WTC11 (cell line): ENCODE data around the gene C1orf159. TPM values are rescaled to one million over a fixed set of nuclear protein-coding genes. Genes with fewer than 3 reads are reported as not detected.

Experiments used
- ATAC-seq: fragments of 200-7000 bp; cut with Tn5 transposase; 2 replicates; pipeline ENCODE4 v1.10.0; 2021; ENCODE audit warnings: mild to moderate bottlenecking, moderate library complexity
- CTCF ChIA-PET: fragments of 300-600 bp; sonication (Branson Sonifier 250); formaldehyde crosslinking; loops from one replicate; lab custom pipeline; 2021; ENCODE audit warnings: antibody characterized with exemption; lab: Charles Lee
- POLR2A ChIA-PET: fragments of 350-600 bp; sonication (Branson Sonifier 250); formaldehyde crosslinking; loops from one replicate; lab custom pipeline; 2021; ENCODE audit warnings: antibody characterized with exemption; lab: Charles Lee
- DNase-seq: peaks from one replicate; pipeline ENCODE4 v3.0.0; 2021; ENCODE audit warnings: low spot score
- H3K27ac Mint-ChIP-seq: 2 replicates; pipeline ENCODE4 v1.8.0; 2021; ENCODE audit warnings: mixed read lengths
- H3K27me3 Mint-ChIP-seq: 2 replicates; pipeline ENCODE4 v1.8.0; 2021; ENCODE audit warnings: low read depth, mild to moderate bottlenecking, moderate library complexity, mixed read lengths
- H3K36me3 Mint-ChIP-seq: 2 replicates; pipeline ENCODE4 v1.8.0; 2021; ENCODE audit warnings: mixed read lengths
- H3K4me1 Mint-ChIP-seq: 2 replicates; pipeline ENCODE4 v1.8.0; 2022; ENCODE audit warnings: mixed read lengths
- H3K4me3 Mint-ChIP-seq: 2 replicates; pipeline ENCODE4 v1.8.0; 2021; ENCODE audit warnings: mild to moderate bottlenecking, moderate library complexity, mixed read lengths
- H3K9me3 Mint-ChIP-seq: 2 replicates; pipeline ENCODE4 v1.8.0; 2021; ENCODE audit warnings: mixed read lengths
- AFF4 ChIP-seq: sonication (generic); formaldehyde crosslinking; IDR thresholded peaks from 2 replicates; pipeline ENCODE4 v1.8.1; 2023; ENCODE audit warnings: mild to moderate bottlenecking, missing genetic modification reagents, borderline replicate concordance
- ATF3 ChIP-seq: sonication (generic); formaldehyde crosslinking; conservative IDR thresholded peaks from 2 replicates; pipeline ENCODE4 v1.8.1; 2022; ENCODE audit warnings: mild to moderate bottlenecking, missing genetic modification reagents
- CBFB ChIP-seq: sonication (generic); formaldehyde crosslinking; IDR thresholded peaks from 2 replicates; pipeline ENCODE4 v1.8.1; 2022; ENCODE audit warnings: mild to moderate bottlenecking, low read depth, missing genetic modification reagents
- CTCF ChIP-seq: fragments of 200-600 bp; IDR thresholded peaks from 2 replicates; pipeline ENCODE4 v1.8.0; 2022; ENCODE audit warnings: antibody characterized with exemption
- FOXP4 ChIP-seq: sonication (generic); formaldehyde crosslinking; IDR thresholded peaks from 2 replicates; pipeline ENCODE4 v1.8.0; 2022; ENCODE audit warnings: mild to moderate bottlenecking, missing genetic modification reagents
- GRHL2 ChIP-seq: fragments of 250-450 bp; sonication (Bioruptor Pico); IDR thresholded peaks from 2 replicates; pipeline ENCODE4 v1.8.0; 2022; ENCODE audit warnings: mild to moderate bottlenecking, moderate library complexity; ENCODE audit not compliant: insufficient replicate concordance, severe bottlenecking
- IRF1 ChIP-seq: sonication (generic); formaldehyde crosslinking; IDR thresholded peaks from 2 replicates; pipeline ENCODE4 v1.8.0; 2023; ENCODE audit warnings: missing genetic modification reagents
- JUN ChIP-seq: sonication (generic); formaldehyde crosslinking; IDR thresholded peaks from 2 replicates; pipeline ENCODE4 v1.8.0; 2023; ENCODE audit warnings: mild to moderate bottlenecking, missing genetic modification reagents
- MXD4 ChIP-seq: fragments of 250-450 bp; sonication (Bioruptor Pico); IDR thresholded peaks from 2 replicates; pipeline ENCODE4 v1.8.0; 2021; ENCODE audit warnings: mild to moderate bottlenecking, moderate library complexity, borderline replicate concordance
- NFE2L1 ChIP-seq: sonication (generic); formaldehyde crosslinking; IDR thresholded peaks from 2 replicates; pipeline ENCODE4 v1.8.1; 2023; ENCODE audit warnings: missing genetic modification reagents
- NR1H2 ChIP-seq: sonication (generic); formaldehyde crosslinking; IDR thresholded peaks from 2 replicates; pipeline ENCODE4 v1.9.0; 2021; ENCODE audit warnings: mild to moderate bottlenecking, moderate library complexity, missing genetic modification reagents
- NR2C2 ChIP-seq: sonication (generic); formaldehyde crosslinking; IDR thresholded peaks from 2 replicates; pipeline ENCODE4 v1.8.0; 2022; ENCODE audit warnings: mild to moderate bottlenecking, missing genetic modification reagents
- SMAD3 ChIP-seq: sonication (generic); formaldehyde crosslinking; IDR thresholded peaks from 2 replicates; pipeline ENCODE4 v1.8.0; 2022; ENCODE audit warnings: missing genetic modification reagents, mild to moderate bottlenecking, borderline replicate concordance
- SOX15 ChIP-seq: fragments of 250-450 bp; sonication (Bioruptor Pico); IDR thresholded peaks from 2 replicates; pipeline ENCODE4 v1.9.0; 2021; ENCODE audit warnings: mild to moderate bottlenecking
- TEAD1 ChIP-seq: sonication (generic); formaldehyde crosslinking; IDR thresholded peaks from 2 replicates; pipeline ENCODE4 v1.8.0; 2022; ENCODE audit warnings: mild to moderate bottlenecking, missing genetic modification reagents
- ZBTB43 ChIP-seq: sonication (generic); formaldehyde crosslinking; IDR thresholded peaks from 2 replicates; pipeline ENCODE4 v1.8.1; 2023; ENCODE audit warnings: mild to moderate bottlenecking, missing genetic modification reagents
- ZNF219 ChIP-seq: sonication (generic); formaldehyde crosslinking; IDR thresholded peaks from 2 replicates; pipeline ENCODE4 v1.8.0; 2023; ENCODE audit warnings: missing genetic modification reagents, mild to moderate bottlenecking, borderline replicate concordance
- ZNF263 ChIP-seq: sonication (generic); formaldehyde crosslinking; IDR thresholded peaks from 2 replicates; pipeline ENCODE4 v1.8.1; 2022; ENCODE audit warnings: low read depth, mild to moderate bottlenecking, moderate library complexity, missing genetic modification reagents
- ZNF281 ChIP-seq: sonication (generic); formaldehyde crosslinking; IDR thresholded peaks from 2 replicates; pipeline ENCODE4 v1.8.0; 2023; ENCODE audit warnings: mild to moderate bottlenecking, missing genetic modification reagents
- ZNF416 ChIP-seq: fragments of 250-450 bp; sonication (Bioruptor Pico); IDR thresholded peaks from 2 replicates; pipeline ENCODE4 v1.9.0; 2021; ENCODE audit warnings: mild to moderate bottlenecking, inconsistent platforms
- total RNA-seq: library from RNA; stranded (reverse); gene quantifications from 3 replicates; pipeline ENCODE4 v1.2.3, GENCODE V29; 2021

C1orf159 gene
- total RNA-seq, 1 experiment from 2014 or later: 17.8 TPM

GRCh38 chr1:1049318-1050165 lies 66.3 kb downstream of the C1orf159 start:
- Mint-ChIP-seq H3K9me3 (peaks cover 6% of the 10 kb centered on the region), H3K4me1 (no peaks in the 10 kb centered on the region), H3K4me3 (no peak overlapping the region), H3K36me3 (peaks cover 23% of the 10 kb centered on the region), H3K27me3 (no peaks in the 10 kb centered on the region), H3K27ac (no peak overlapping the region)
- POLR2A ChIA-PET: interaction anchor here (0.6 kb wide), 1 partner anchor 137 kb away, joined by 5 read pairs; no protein-coding TSS in a partner anchor
- no peak for ATAC-seq
- no peak for DNase-seq
- CTCF ChIA-PET: no interaction called here
- no peak for TF ChIP-seq CTCF
- TF ChIP-seq FOXP4 (CRISPR knock-in tag): no peak
- no peak for TF ChIP-seq CBFB (CRISPR knock-in tag)
- no peak for TF ChIP-seq GRHL2 (CRISPR knock-in tag)
- no peak for TF ChIP-seq SOX15 (CRISPR knock-in tag)
- TF ChIP-seq ZNF263 (CRISPR knock-in tag): no peak
- TF ChIP-seq MXD4 (CRISPR knock-in tag): no peak
- no peak for TF ChIP-seq NR1H2 (CRISPR knock-in tag)
- no peak for TF ChIP-seq SMAD3 (CRISPR knock-in tag)
- no peak for TF ChIP-seq TEAD1 (CRISPR knock-in tag)
- TF ChIP-seq ZNF219: no peak
- TF ChIP-seq NR2C2 (CRISPR knock-in tag): no peak
- TF ChIP-seq NFE2L1 (CRISPR knock-in tag): no peak

- POLR2A ChIA-PET: interaction anchor here (0.6 kb wide), 1 partner anchor 137 kb away, joined by 5 read pairs; no protein-coding TSS in a partner anchor
- TF ChIP-seq AFF4 (CRISPR knock-in tag) (no peak), ZNF263 (CRISPR knock-in tag) (no peak), ZNF281 (no peak), ZBTB43 (CRISPR knock-in tag) (no peak), ATF3 (no peak), ZNF416 (CRISPR knock-in tag) (no peak), IRF1 (CRISPR knock-in tag) (no peak), JUN (CRISPR knock-in tag) (no peak), TEAD1 (CRISPR knock-in tag) (no peak)
Measured at GRCh38 chr1:1048765-1049164, 67.1 kb downstream of the C1orf159 start.

More at GRCh38 chr1:1048765-1049164, 67.1 kb downstream of the C1orf159 start:
- Mint-ChIP-seq H3K27me3 (no peaks in the 10 kb centered on the region), H3K27ac (no peak overlapping the region), H3K36me3 (peaks cover 22% of the 10 kb centered on the region), H3K4me1 (no peaks in the 10 kb centered on the region), H3K9me3 (peaks cover 6% of the 10 kb centered on the region), H3K4me3 (no peak overlapping the region)
- CTCF ChIA-PET: no interaction called here
- ATAC-seq (no peak), DNase-seq (no peak)
